K562 (cell line): ENCODE measurements around the gene ISY1. TPM values are rescaled to one million over a fixed set of nuclear protein-coding genes. Genes with fewer than 3 reads are reported as not detected.

Experiments
- ATAC-seq: fragments of 200-7000 bp; cut with Tn5 transposase; 3 replicates; pipeline ENCODE4 v1.9.1; 2020; ENCODE audit warnings: moderate library complexity
- BruUV-seq: library from RNA; stranded (reverse); fragments of 400-500 nt; replicated peaks from 2 replicates; lab custom pipeline; 2021; lab: Mats Ljungman, UMichigan
- CTCF ChIA-PET: fragments of 300-600 bp; formaldehyde crosslinking; extraction: SDS; loops from one replicate; lab custom pipeline; 2021; ENCODE audit warnings: low intra/inter-chr PET ratio; lab: Yijun Ruan, JAX
- POLR2A ChIA-PET: fragments of 300-600, 350-650 bp; sonication (Branson Sonifier 250); formaldehyde crosslinking; extraction: SDS; loops from one replicate; lab custom pipeline; 2021; ENCODE audit warnings: antibody characterized with exemption, inconsistent platforms; lab: Yijun Ruan, JAX
- DNase-seq, 4 experiments: peaks; one replicate each; pipeline versions ENCODE4 v3.0.0 to v3.0.0-alpha.2; 2011 to 2018; ENCODE audit warnings: low spot score in 3 of 4, mixed read lengths in 3 of 4; ENCODE audit errors: extremely low read depth in 1 of 4
- FAIRE-seq: peaks from 2 replicates; lab custom pipeline; 2011; peaks lifted over from hg19 to GRCh38; lab: Jason Lieb, UNC
- H2AFZ ChIP-seq: 2 replicates; pipeline ENCODE4 v1.6.0; 2011; ENCODE audit warnings: low read depth, low read length, control low read depth, inconsistent platforms
- H3K27ac ChIP-seq: fragments of 200-600 bp; 3 replicates; pipeline ENCODE4 v1.8.0; 2011; ENCODE audit warnings: low read depth, mild to moderate bottlenecking, control low read depth, inconsistent platforms, low read length, moderate library complexity, mixed read lengths; ENCODE audit errors: extremely low read depth
- H3K27me3 ChIP-seq, 2 experiments: fragments of 300-600 bp in 1 of 2; 2 replicates in 1 of 2; 3 replicates in 1 of 2; pipeline versions ENCODE4 v1.6.0 to v1.8.0; 2011; ENCODE audit warnings: inconsistent platforms in 2 of 2, low read length in 2 of 2, mild to moderate bottlenecking in 1 of 2, mixed read lengths in 1 of 2, moderate library complexity in 1 of 2; ENCODE audit not compliant: control insufficient read depth in 2 of 2, insufficient read depth in 2 of 2
- H3K36me3 ChIP-seq: fragments of 300-600 bp; 3 replicates; pipeline ENCODE4 v1.8.0; 2011; ENCODE audit warnings: mild to moderate bottlenecking, low read length, inconsistent platforms; ENCODE audit not compliant: control insufficient read depth, insufficient read depth
- H3K4me1 ChIP-seq, 2 experiments: fragments of 200-600 bp in 1 of 2; replicated peaks in 1 of 2; 2 replicates in 1 of 2; 3 replicates in 1 of 2; pipeline versions ENCODE4 v1.5.1 to v1.8.0; 2011; ENCODE audit warnings: inconsistent platforms in 2 of 2, low read length in 2 of 2, mild to moderate bottlenecking in 1 of 2, mixed read lengths in 1 of 2, moderate library complexity in 1 of 2; ENCODE audit not compliant: control insufficient read depth in 2 of 2, insufficient read depth in 2 of 2
- H3K4me2 ChIP-seq: 2 replicates; pipeline ENCODE4 v1.6.1; 2011; ENCODE audit warnings: low read length, control low read depth, inconsistent platforms, mixed read lengths; ENCODE audit not compliant: insufficient read depth
- H3K4me3 ChIP-seq: fragments of 200-600 bp; sonication (generic), shearing (Covaris generic); 2 replicates; pipeline ENCODE4 v1.5.1; 2016; ENCODE audit warnings: control low read depth, inconsistent platforms
- H3K79me2 ChIP-seq: fragments of 200-600 bp; 3 replicates; pipeline ENCODE4 v1.8.0; 2011; ENCODE audit warnings: low read length, inconsistent platforms; ENCODE audit not compliant: control insufficient read depth, insufficient read depth
- H3K9ac ChIP-seq, 2 experiments: 2 replicates each; pipeline versions ENCODE4 v1.6.0 to v1.6.1; 2011; ENCODE audit warnings: low read depth in 2 of 2, low read length in 2 of 2, control low read depth in 1 of 2, inconsistent platforms in 1 of 2, mild to moderate bottlenecking in 1 of 2, mixed read lengths in 1 of 2; ENCODE audit not compliant: insufficient read depth in 1 of 2
- H3K9me1 ChIP-seq: one replicate; pipeline ENCODE4 v1.6.0; 2011; ENCODE audit warnings: inconsistent platforms, mild to moderate bottlenecking, low read length, moderate library complexity; ENCODE audit not compliant: control insufficient read depth, insufficient read depth
- H3K9me3 ChIP-seq: replicated peaks from 2 replicates; pipeline ENCODE4 v1.5.1; 2011; ENCODE audit warnings: low read depth, low read length, inconsistent platforms; ENCODE audit not compliant: control insufficient read depth, insufficient read depth
- H4K20me1 ChIP-seq: replicated peaks from 2 replicates; pipeline ENCODE4 v1.6.1; 2011; ENCODE audit warnings: low read length, inconsistent platforms, mixed read lengths; ENCODE audit not compliant: control insufficient read depth, insufficient read depth
- ARHGAP35 ChIP-seq: fragments of 450-650 bp; IDR thresholded peaks from 2 replicates; pipeline ENCODE4 v1.6.1; 2018; ENCODE audit not compliant: partially characterized antibody
- KAT8 ChIP-seq: fragments of 450-650 bp; IDR thresholded peaks from 2 replicates; pipeline ENCODE4 v1.6.1; 2016; ENCODE audit warnings: low read depth, mild to moderate bottlenecking
- KLF16 ChIP-seq: IDR thresholded peaks from 2 replicates; pipeline ENCODE4 v1.6.1; 2016; ENCODE audit warnings: antibody characterized with exemption
- SMAD2 ChIP-seq: fragments of 150-350 bp; IDR thresholded peaks from 2 replicates; pipeline ENCODE4 v1.6.1; 2014; ENCODE audit warnings: low read depth, mild to moderate bottlenecking, low read length
- ZC3H11A ChIP-seq: IDR thresholded peaks from 2 replicates; pipeline ENCODE4 v1.6.1; 2012; ENCODE audit warnings: low read depth, low read length, improper control_type of control experiment
- WGBS: fragments of 100-300 bp; shearing (Covaris generic); methylation state at CpG from one replicate; pipeline ENCODE4 v1.1.6; 2016; ENCODE audit warnings: low coverage, mixed read lengths; ENCODE audit not compliant: insufficient coverage; ENCODE audit errors: missing lambda C conversion rate; 5-methylcytosine and 5-hydroxymethylcytosine counted together
- in situ Hi-C: fragments of 300-500 bp; cut with MboI; formaldehyde crosslinking; loops from 4 replicates; pipeline ENCODE4 v1.15.0; 2018; ENCODE audit warnings: inconsistent platforms, mixed read lengths
- intact Hi-C: fragments of 100-400 bp; cut with micrococcal nuclease; formaldehyde crosslinking; loops from 2 replicates; pipeline ENCODE4 v1.14.2; 2022
- polyA plus RNA-seq, 8 experiments: library from polyadenylated mRNA; depleted of rRNA in 4 of 8; stranded (reverse) in 5 of 8; unstranded in 3 of 8; fragments of >200 nt; fragmentation: Nextera tagmentation in 2 of 8; fragmentation: Illumina TruSeq in 1 of 8; extraction: Ambion mirVana in 2 of 8; extraction: Trizol in 1 of 8; gene quantifications; 2 replicates each; pipeline versions ENCODE4 v1.2.1 to v1.2.3, GENCODE V29; 2011 to 2014; ENCODE audit warnings: inconsistent platforms in 1 of 8, missing spikeins in 1 of 8
- total RNA-seq, 7 experiments: library from RNA; depleted of rRNA in 6 of 7; stranded (reverse); fragments of >200 nt in 6 of 7; fragmentation: Illumina TruSeq in 2 of 7; extraction: Trizol in 2 of 7; gene quantifications; 2 replicates each; pipeline versions ENCODE4 v1.2.1 to v1.2.3, GENCODE V29; 2011 to 2021; ENCODE audit warnings: low replicate concordance in 1 of 7
- TF ChIP-seq, protein P1 (sequence below): fragments of 250-450 bp; sonication (Bioruptor Pico); IDR thresholded peaks from 2 replicates; pipeline ENCODE4 v1.8.0; 2022; ENCODE audit warnings: inconsistent platforms
- TF ChIP-seq, protein P2 (sequence below): sonication (generic); formaldehyde crosslinking; IDR thresholded peaks from 2 replicates; pipeline ENCODE4 v1.8.0; 2022; ENCODE audit warnings: missing genetic modification reagents, mild to moderate bottlenecking, borderline replicate concordance
- TF ChIP-seq, protein P3 (sequence below), 2 experiments: fragments of 450-650 bp; IDR thresholded peaks; 2 replicates each; pipeline ENCODE4 v1.6.1; 2016; ENCODE audit warnings: mild to moderate bottlenecking in 2 of 2, borderline replicate concordance in 1 of 2, low read depth in 1 of 2, moderate library complexity in 1 of 2

The ISY1 gene
- total and polyA plus RNA-seq, 9 of the 15 experiments (the other 6 are each of a cell fraction or from before 2014, with no cell fraction given) = 23.5 to 50.0 (median 32.9) TPM

DNA sequence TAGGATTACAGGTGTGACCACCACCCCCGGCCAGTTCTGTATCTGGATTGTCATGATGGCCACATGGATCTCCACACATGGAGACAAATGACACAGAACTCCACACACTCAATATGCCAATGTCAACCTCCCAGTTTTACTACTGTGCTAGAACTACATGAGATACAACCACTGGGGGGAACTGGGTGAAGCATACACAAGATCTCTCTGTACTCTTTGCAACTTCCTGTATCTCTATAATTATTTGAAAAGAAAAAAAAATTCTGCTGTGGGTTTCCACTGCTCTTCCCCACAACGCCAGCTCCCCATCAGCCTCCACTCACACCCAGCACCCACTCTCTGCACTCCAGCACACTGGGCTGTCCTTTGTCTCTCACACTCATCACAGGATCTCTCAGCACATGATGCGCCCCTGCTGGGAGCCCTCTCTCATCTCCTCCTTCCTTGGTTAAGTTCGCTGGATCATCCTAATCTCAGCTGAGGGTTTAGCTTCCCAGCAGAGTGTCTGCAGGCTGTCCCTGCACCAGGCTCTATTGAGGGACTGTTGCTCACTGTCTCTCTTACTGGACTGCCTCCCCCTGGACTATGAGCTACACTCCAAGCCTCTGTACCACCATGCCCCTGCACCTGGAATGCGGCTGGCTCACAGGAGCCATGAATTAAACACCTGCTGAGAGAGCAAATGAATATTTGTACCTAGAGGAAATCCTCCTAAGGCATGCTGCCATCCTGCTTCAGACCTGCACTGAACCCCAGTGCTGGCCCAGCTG, 28.6 kb downstream of the ISY1 start (continued):
- TF ChIP-seq ARHGAP35 (no peak), SMAD2 (no peak), KLF16 (no peak), KAT8 (no peak), ZC3H11A (no peak)
- TF ChIP-seq, protein P1, sequence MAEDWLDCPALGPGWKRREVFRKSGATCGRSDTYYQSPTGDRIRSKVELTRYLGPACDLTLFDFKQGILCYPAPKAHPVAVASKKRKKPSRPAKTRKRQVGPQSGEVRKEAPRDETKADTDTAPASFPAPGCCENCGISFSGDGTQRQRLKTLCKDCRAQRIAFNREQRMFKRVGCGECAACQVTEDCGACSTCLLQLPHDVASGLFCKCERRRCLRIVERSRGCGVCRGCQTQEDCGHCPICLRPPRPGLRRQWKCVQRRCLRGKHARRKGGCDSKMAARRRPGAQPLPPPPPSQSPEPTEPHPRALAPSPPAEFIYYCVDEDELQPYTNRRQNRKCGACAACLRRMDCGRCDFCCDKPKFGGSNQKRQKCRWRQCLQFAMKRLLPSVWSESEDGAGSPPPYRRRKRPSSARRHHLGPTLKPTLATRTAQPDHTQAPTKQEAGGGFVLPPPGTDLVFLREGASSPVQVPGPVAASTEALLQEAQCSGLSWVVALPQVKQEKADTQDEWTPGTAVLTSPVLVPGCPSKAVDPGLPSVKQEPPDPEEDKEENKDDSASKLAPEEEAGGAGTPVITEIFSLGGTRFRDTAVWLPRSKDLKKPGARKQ (CRISPR knock-in tag) = no peak
- TF ChIP-seq, protein P2, sequence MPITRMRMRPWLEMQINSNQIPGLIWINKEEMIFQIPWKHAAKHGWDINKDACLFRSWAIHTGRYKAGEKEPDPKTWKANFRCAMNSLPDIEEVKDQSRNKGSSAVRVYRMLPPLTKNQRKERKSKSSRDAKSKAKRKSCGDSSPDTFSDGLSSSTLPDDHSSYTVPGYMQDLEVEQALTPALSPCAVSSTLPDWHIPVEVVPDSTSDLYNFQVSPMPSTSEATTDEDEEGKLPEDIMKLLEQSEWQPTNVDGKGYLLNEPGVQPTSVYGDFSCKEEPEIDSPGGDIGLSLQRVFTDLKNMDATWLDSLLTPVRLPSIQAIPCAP (CRISPR knock-in tag) = no peak

DNA sequence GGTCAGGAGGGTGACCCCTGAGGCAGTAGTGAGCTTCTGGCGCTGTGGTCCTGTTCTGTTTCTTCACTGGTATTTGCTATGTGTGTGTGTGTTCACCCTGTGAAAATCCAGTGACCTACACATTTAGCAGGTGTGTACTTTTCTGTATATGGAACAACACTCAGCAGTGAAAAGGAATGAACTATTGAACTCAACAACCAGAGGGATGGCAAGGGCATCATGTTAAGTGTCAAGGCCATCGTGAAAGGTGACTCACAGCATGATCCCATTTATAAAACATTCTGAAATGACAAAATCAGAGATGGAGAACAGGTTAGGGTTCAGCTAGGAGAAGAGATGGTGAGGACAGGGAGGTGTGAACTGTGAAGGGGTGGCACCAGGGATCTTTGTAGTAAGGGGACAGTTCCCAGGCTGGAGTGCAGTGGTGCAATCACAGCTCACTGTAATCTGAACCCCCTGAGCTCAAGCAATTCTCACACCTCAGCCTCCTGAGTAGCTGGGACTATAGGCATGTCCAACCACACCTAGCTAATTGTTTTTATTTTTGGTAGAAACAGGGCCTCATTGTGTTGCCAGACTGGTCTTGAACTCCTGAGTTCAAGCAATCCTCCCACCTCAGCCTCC, 29.3 kb downstream of the ISY1 start:
- H3K4me2 ChIP-seq = no peak overlapping the region
- peaks cover 0 to 7% of the 10 kb centered on the region in 2 experiments; a peak in 2 of 5 replicates for H3K4me1 ChIP-seq
- BruUV-seq = no TSS peak
- ChIA-PET POLR2A (interaction anchor here (0.5 to 1.5 kb wide), 4 partner anchors 8 to 860 kb away, joined by 3 to 5 read pairs (median 3); partner anchors contain the start of gene RAB43), CTCF (no interaction called here)
- H3K27me3 ChIP-seq = no peaks in the 10 kb centered on the region
- no peak overlapping the region for H3K27ac ChIP-seq
- 72% methylated on average over 2 of the region's 2 CpGs for WGBS
- H3K9ac ChIP-seq = no peak overlapping the region
- DNase-seq (no peak), FAIRE-seq (no peak), ATAC-seq (no peak)
- H3K36me3 ChIP-seq = peaks cover 50% of the 10 kb centered on the region
- no peaks in the 10 kb centered on the region for H3K79me2 ChIP-seq
- in situ Hi-C loops (no loop called here), intact Hi-C loops (no loop called here)
- no peaks in the 10 kb centered on the region for H3K9me3 ChIP-seq
- no peak overlapping the region for H2AFZ ChIP-seq
- no peak overlapping the region for H3K4me3 ChIP-seq
- H4K20me1 ChIP-seq = no peaks in the 10 kb centered on the region
- H3K9me1 ChIP-seq = no peaks in the 10 kb centered on the region
- TF ChIP-seq, protein P3, sequence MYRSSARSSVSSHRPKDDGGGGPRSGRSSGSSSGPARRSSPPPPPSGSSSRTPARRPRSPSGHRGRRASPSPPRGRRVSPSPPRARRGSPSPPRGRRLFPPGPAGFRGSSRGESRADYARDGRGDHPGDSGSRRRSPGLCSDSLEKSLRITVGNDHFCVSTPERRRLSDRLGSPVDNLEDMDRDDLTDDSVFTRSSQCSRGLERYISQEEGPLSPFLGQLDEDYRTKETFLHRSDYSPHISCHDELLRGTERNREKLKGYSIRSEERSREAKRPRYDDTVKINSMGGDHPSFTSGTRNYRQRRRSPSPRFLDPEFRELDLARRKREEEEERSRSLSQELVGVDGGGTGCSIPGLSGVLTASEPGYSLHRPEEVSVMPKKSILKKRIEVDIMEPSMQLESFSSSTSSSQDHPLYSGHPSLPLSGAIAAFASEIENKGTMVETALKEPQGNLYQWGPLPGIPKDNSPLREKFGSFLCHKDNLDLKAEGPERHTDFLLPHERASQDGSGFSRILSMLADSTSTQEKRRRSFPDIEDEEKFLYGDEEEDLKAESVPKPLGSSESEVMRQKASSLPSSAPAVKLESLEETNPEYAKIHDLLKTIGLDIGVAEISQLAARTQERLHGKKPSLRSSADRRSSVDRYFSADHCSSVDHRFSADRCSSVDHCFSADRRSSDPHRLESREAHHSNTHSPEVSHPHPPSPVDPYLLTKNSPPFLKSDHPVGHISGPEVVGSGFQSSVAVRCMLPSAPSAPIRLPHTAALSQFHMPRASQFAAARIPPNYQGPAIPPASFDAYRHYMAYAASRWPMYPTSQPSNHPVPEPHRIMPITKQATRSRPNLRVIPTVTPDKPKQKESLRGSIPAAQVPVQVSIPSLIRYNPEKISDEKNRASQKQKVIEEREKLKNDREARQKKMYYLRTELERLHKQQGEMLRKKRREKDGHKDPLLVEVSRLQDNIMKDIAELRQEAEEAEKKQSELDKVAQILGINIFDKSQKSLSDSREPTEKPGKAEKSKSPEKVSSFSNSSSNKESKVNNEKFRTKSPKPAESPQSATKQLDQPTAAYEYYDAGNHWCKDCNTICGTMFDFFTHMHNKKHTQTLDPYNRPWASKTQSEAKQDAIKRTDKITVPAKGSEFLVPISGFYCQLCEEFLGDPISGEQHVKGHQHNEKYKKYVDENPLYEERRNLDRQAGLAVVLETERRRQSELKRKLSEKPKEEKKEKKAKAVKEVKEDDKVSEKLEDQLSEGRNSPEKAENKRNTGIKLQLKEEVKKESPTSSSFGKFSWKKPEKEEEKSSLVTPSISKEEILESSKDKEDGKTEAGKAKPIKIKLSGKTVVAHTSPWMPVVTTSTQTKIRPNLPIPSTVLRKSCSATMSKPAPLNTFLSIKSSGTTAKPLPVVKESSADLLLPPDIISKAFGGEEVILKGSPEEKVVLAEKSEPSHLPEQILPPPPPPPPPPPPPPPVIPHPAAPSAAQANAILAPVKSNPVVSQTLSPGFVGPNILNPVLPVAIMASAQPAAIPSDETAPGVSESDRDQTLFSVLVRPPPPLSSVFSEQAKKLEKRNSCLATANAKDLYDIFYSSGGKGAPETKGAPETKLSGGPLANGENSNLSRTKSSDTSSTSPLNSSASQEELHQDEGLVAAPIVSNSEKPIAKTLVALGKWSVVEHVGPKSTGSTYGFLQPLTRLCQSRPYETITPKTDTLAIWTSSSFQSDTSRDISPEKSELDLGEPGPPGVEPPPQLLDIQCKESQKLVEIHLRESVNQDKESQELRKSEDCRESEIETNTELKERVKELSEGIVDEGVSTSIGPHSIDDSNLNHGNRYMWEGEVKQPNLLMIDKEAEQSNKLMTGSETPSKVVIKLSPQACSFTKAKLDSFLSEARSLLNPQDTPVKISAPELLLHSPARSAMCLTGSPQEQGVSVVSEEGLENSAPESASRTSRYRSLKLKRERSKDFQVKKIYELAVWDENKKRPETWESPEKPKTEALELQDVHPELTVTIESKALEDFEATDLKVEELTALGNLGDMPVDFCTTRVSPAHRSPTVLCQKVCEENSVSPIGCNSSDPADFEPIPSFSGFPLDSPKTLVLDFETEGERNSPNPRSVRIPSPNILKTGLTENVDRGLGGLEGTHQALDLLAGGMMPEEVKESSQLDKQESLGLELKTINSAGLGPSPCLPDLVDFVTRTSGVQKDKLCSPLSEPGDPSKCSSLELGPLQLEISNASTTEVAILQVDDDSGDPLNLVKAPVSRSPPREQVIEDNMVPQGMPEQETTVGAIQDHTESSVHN (IDR thresholded peaks at IDR 0.05; ENCODE audit: borderline replicate concordance in 1 of 2, low read depth in 1 of 2) = no peak
